HPDE6-E6E7 (cell line): ENCODE measurements around the gene STAG1.
"Not testable (repeated sequence)": the region's sequence is repeated elsewhere in the genome, so short reads cannot be mapped to it uniquely, and the experiment has no call there.

Experiments used
- DNase-seq: peaks from one replicate; pipeline ENCODE4 v3.0.0; 2011; ENCODE audit warnings: missing footprints; ENCODE audit errors: extremely low spot score

Gene STAG1

DNA sequence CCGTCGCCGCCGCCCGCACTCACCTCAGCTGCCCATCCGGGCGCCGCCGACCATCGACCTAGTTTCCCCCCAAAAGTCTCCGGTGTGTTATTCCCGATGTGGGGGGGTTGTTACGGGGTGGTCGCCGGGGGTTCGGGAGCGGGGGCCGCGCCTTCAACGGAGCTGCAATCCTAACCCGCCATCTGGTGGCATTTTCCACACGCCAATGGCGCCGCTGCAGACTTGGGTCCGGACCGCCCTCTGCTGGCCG lies at the start of gene STAG1:
STAG1 (minus strand) TSS at position 207 of the 250 bp plus-strand sequence. CDS start 121,480 bp downstream, outside the sequence.
- DNase-seq, result no peak

DNA sequence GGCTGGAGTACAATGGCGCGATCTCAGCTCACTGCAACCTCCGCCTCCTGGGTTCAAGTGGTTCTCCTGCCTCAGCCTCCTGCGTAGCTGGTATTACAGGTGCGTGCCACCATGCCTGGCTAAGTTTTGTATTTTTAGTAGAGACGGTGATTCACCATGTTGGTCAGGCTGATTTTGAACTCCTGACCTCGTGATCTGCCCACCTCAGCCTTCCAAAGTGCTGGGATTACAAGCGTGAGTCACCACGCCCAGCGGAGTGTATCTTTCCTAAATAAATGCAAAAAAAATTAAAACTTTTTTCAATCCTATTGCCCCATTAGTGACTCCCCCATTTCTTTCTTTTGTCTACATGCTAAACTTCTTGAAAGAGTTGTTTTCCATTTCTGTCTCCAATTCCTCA lies 49.0 kb upstream of the STAG1 start:
- not testable (repeated sequence) for DNase-seq

DNA sequence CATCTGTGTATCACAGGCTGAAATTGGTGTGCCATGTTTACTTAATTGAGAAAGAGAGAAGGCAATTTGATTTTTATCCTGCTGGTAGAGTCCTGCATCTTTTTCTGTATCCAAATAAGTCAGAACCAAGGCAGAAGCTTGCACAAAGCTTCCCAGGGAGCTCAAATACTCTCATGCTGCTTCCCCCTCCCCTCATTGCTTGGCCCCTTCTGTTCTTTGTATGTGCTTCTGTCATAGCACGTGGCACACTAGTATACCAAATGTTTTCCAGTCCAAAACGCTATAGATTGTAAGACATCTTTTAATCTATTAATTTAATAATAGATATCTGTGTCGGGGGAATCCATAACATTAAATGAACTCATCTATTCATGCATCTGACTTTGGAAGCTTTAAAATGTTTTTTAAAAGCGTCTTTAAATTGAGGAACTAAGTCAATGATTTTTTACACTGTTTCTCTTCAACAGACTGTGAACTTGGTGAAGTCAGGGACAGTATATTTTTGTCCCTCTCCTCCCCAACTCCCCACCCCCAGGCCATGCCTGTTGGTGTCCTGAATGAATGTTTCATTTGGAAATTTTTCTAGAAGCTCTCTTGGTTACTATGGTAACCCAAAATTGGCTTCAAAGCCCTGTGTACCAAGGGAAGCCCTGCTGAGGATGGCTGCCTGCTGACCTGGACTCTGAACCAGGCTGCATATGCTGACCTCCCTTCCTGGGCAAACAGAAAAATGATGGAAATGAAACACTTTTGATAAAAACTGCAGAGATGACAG lies 40.6 kb upstream of the STAG1 start:
- no peak for DNase-seq

DNA sequence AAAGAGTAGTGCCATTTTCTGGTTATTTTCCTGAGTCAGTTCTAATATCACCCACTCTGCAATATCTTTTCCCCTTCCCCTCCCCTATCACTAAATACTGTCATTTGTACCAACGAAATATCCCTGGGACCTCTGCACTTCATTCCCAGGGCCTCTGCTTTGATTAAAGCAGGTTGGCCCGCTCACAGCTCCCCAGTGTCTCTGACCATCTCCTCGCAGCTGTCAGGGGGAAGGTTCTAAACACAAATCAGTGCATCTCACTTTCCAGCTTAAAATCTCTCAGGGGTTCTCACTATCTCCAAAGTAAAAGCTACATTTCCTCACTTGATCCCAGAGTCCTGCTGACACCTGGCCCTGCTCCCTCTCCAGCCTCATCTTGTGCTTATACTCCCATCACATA lies 38.6 kb upstream of the STAG1 start:
- no peak for DNase-seq

DNA sequence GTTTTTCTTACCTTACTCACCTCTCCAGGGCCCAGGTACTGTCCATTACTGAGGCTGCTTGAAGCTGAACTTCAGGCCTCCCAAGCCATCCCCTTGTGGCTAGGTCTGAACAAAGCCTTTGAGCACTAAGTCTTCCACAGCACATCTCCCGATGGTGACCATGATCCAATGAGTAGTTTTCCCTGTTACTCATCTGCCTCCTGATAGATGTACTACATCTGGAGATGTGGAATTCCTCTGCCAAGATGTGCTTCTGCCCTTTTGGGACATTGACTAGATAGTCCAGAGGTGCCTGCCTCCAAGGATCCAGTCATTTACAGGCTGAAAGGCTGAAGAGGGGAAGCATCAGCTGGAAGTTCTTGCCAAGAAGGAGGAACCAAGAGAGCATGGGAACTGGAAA lies 37.8 kb upstream of the STAG1 start:
- no peak for DNase-seq

DNA sequence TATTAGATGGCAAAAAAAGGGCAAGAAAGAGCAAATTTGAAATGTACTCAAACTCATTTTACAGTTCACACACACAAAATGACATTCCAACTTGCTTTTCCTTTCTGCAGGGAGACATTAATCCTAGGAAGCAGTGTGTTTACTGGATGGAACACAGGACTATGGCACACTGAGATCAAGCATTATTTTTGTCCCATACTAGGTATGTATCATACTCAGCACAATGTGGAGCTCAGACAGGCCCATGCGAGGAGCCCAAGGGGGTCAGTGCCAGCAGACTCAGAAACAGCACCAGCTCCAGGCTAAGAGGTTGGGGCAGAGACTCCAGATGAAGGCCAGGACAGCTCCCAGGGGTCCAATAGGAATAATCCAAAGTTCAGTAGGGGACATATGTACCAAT lies 36.0 kb upstream of the STAG1 start:
- no peak for DNase-seq

DNA sequence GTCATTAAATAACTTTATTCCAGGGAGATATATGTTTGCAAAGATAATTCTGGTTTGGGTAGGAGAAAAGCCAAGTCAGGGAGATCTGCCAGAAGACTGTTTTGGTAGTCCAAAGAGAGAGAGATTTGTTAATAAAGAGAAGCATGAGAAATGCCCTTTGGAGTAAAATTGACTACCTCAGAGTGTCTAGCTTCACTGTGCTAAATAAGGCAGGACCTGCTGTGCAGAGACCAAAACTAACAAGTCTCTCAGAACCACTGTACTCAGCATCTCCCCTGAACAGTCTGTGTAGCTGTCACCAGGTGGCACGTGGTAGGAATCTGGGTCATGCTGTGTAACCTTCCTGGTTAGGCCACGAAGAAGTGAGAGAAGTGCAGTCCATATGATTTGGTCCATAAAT lies 35.2 kb upstream of the STAG1 start:
- DNase-seq, result no peak

DNA sequence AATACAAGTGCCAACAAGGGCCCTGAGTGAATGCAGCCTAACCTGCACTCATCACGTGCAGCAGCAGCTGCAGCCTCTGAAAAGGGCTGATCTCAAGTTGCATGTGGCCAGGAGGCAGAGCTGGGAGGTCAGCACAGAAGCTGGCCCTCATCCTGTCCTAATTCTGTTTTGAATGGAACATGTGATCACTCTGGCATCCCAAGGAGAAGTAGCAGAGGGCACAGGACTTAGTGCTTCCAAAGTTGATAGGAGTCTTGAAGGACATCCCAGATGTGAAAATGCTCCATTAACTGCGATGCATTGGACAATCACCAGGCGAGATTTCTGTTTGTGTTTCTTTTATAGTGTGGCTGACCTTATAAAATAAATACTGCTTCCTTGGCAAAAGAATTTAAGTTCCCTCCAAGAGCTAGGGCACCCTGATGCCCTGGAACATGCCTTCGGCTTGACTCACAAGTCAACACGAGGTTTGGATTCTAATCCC lies 31.6 kb upstream of the STAG1 start:
- DNase-seq, result no peak

DNA sequence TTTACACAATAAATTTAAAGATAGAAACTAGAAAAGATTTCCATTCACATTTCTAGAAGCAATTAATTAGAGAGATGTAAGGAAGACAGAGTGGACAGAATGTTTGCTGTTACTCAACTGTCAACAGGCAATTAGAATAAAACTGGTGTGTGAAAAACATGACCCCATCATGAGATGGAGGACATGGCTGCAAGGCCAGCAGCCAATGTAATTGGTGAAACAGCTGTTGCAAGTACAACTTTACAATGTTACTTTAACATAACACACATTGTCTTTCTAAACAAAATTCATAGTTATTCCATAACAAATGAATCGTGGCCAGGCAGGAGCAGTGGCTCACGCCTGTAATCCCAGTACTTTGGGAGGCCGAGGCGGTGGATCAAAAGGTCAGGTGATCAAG lies 28.6 kb upstream of the STAG1 start:
- no peak for DNase-seq

DNA sequence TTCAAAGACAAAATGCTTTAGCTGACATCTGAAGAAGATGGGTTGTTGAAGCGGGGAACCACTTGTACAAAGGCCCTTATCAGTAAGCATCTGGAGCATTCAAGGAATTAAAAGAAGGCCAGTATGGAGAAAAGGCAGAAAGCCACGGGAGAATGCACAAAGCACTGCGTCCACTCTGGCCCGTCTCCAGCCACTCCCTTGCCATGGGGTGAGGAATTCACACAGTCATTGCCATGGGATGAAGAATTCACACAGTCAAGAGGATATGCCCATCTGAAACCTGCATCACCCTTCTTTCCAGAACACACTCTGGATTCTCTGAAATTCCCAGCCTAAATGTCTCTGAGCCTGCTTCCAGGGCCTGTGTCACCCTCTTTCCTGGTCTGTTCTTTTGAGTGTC lies 26.7 kb upstream of the STAG1 start:
- DNase-seq, result no peak

DNA sequence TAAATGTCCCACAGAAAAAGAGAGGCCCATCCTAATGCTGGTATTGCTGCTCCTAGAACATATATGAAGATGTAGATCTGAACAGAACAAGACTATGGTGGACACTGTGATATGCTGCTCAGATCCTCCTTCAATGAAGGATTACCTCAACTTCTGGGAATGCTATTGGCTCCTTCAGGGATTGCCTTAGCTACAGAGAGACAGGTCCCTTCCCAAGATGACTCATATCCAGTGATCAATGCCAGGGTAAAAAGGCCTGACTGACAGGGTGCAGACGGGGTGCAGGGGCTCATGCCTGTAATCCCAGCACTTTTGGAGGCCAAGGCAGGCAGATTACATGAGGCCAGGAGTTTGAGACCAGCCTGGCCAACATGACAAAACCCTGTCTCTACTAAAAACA lies 20.5 kb upstream of the STAG1 start:
- peak; percentile 23 for DNase-seq

DNA sequence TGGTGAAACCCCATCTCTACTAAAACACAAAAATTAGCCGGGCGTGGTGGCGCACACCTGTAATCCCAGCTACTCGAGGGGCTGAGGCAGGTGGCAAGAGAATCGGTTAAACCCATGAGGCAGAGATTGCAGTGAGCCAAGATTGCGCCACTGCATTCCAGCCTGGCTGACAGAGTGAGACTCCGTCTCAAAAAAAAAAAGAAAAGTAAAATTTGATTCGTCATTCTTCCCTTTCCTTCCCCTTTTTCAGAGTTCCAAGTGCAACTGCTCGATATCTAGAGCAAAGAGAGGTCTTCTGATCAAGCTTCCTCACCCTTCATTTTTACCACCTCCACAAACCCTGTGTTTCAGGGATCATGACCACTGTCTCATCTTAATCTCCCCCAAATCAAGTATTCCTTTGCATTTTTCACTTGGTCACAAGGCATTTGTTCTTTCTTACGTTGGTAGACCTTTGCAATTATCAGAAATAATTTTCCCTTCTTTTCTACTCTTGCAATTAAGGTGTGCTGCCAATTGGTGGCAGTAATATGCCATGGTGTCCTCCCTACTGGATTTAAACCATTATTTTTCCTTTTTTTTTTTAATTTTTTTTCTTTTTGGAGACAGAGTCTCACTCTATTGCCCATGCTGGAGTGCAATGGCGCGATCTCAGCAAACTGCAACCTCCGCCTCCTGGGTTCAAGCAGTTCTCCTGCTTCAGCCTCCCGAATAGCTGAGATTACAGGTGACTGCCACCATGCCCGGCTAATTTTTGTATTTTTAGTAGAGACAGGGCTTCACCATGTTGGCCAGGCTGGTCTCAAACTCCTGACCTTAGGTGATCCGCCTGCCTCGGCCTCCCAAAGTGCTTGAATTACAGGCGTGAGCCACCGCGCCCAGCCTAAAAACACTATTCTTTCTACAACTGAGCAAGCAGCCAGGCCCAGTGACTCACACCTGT lies 6.3 kb upstream of the STAG1 start:
- not testable (repeated sequence) for DNase-seq

DNA sequence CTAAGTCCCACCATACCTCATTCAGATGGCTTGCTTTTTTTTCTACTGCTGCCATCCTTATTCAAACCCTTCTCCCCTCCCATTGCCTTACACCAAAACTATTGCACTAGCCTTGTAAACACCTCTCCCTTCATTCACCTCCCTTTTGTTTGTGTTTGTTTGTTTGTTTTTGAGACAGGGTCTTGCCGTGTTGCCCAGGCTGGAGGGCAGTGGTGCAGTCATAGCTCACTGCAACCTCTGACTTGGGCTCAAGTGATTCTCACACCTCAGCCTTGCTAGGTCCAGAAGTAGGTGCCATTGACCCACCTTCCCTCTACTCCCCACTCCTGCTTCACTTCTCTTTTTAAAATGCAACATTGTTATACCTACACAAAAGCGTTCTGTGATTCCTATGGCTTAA lies 3.0 kb upstream of the STAG1 start:
- no peak for DNase-seq

DNA sequence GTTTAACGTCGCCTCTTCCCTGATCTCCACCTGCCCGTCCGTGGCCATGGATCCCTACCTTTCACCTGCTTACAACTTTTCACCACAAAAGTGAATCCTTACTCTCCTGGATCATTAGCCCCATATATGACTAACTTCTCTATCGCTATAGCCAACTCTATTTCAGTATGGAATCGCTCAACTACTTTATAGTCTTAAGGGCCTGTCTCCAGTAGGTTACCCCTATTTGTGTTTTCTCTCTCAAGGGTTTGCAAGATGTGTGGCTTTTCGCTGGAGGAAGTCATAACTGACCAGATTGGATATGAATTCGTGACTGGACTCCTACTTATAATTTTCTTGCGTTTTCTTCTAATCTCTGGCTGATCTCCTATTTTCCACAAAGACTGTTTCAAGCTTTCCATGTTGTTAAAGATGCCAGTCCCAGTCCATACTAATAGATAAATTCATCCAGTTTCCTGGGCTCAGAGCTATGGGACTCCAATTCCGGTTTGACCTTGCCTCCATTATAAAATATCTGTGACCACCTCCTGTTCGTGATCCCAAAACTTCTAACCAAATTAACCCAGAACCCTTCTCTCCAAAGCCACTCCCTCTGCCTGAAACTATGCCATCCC lies 1.3 kb upstream of the STAG1 start:
- DNase-seq, result no peak

DNA sequence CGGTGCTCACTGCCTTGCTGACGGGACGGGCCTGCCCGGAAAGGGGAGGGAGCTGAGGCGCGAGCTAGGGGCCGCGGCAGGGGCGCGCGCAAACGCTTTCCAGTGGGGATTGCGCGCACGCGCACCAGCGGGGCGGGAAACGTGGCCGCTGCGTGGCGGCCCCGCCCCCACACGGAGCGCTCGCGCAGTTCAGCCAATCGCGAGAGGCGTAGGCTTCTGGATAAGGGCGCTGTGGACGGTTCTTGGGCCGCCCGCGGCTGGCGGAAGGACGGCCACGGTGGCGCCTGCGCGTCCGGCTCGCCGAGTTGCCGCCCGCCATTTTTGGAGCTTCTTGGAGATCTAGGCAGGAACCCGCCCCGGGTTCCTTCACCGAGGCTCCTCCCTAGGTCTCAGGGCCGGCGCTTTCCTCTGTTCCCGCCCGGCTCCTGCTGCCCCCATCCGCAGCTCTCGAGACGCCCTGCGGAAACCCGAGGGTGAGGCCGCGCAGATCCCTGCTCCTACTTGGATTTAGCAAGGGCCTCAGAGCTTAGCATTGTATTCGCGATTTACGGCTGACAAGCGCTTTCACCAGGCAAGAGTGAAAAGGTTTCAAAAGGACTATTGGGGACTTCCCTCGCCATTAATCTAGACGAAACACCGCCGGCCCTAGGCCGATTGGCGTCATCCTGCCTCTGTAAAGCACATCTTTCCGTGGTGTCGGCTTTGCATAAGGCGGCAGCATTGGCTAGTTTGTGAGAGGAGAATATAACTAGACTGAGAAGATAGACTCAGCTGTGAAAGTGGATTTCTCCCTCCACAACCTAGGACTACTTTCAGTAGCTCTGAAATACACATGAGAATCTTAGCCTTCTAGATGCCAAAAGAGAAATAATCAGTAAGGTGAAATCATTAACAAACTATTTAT lies 496 bp upstream of the STAG1 start:
- peak; percentile 88 for DNase-seq

DNA sequence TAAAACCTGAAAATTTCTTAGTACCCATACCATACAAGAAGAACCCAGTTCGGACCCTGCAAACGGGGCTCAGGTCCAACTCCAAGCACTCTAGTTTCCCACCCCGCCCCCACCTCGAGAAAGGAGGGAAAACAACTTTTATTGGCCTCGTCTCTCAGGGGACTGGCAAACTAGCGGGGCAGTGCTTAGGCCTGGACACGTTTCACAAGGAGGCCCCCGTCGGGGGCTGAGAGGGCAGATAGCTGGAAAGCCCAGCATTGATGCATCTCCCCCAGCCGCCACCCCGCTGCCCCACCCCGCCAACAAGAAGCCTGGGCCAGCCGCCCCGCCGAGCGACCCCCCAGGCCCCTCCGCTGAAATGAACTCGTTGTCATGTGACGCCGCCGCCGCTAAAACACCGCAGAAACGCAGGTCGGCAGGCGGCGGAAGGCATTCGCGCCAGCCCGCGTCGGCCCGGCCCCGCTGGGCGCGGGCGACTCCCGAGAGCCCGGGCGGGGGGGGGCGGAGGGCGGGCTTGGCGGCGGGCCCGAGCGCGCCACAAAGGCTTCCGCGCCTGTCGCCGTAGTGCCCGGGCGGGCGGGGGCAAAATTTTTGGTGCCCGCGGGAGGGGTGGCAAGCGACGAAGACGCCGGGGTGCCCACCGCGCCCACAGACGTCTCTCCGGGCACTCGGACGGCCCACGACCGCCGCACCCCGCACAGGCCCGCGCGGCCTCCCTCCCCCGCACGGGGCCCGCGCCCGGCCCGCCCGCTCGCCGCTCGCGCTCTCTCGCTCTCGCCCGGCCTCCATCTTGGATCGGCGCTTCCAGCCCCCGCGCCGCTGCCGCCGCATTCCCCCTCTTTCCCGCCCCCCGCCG lies 634 bp downstream of the STAG1 start:
- DNase-seq, result peak; percentile 44

DNA sequence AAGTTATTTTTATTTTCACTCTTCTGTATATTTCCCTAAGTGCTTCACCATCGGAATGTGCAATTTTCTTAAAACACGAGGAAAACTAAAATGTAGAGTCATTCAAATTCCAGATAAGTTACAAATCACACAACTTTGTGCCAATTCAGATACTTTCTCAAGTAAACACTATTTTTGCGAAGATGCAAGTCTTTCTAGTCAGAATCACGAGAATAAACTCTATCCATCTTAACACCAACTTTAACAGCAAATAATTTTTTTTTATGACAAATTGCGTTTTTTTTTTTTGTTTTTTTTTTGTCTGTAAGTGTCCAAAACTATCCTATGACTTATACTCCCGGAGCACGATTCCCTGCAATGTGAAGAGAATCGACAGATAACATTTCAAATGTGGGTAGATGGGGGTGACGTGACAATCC lies 1.3 kb downstream of the STAG1 start:
- DNase-seq, result no peak

DNA sequence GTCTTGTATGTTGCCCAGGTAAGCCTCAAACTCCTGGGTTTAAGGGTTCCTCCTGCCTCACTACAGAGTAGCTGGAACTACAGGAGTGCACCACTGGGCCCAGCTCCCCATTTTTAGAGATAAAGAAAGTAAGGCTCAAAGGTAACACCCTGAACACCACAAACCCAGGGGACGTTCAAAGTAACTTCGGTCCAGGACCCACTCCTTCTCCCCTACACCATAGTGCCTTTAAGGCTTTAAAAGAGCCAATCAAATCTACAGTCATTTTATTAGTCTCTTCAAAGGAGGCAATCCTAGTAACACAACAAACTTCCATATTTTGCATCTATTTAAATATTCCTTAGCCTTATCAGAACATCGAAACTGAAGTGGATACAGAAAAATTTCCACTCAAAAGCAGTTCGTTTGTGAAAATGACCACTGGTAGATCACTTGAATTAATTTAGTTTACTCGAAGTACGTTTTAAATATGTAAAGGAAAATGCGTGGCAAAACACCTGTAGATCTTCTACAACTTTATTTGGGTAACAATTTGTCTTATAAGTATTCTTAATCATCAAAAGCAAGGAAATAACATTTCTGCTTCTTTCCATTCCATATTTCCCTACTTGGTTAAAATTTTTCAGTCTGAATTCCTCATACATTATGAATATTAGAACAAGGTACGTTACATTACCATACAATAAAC lies 1.8 kb downstream of the STAG1 start:
- no peak for DNase-seq

DNA sequence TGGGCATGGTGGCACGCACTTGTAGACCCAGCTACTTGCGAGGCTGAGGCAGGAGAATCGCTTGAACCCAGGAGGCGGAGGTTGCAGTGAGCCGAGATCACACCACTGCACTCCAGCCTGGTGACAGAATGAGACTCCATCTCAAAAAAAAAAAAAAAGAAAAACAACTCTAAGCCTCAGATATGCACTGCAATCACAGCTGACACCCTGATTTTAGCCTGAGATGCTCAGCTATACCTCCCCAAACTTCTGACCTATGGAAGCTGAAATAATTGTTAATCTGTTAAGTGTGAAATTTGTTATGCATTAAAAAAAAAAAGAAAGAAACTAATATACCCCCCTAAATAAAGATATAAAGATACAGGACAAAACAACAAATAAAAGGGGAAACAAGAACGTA lies 2.6 kb downstream of the STAG1 start:
- not testable (repeated sequence) for DNase-seq

DNA sequence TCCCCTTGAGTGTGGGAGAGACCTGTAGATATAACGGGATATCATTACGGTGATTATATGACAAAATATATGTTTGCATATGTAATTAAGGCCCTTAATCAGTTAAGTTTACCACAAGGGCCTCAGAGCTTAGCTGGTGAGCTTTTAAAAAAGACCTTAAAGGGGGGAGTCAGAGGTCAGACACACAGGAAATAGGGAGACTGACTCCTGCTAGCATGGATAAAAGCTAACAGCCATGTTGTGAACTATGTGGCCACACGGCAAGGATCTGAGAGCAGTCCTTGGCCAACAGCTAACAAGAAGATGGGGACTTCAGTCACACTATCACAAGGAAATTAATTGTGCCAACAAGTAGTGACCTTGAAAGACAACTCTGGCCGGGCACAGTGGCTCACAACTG lies 3.1 kb downstream of the STAG1 start:
- no peak for DNase-seq
